ENCODE data around the gene PARD3.

- TF ChIP-seq CTCF (IDR thresholded peaks at IDR 0.05; ENCODE audit: insufficient read depth, low read depth, low read length), result no peak
- TF ChIP-seq EZH2 (IDR thresholded peaks at IDR 0.05; ENCODE audit: insufficient read depth, low read length), result no peak
Observed at GRCh38 chr10:34477249-34477648, 337.8 kb downstream of the PARD3 start.

All from astrocyte (in vitro differentiated cells and primary cell).